Endothelial cell (in vitro differentiated cells): ENCODE measurements around the gene CSNK1A1L. TPM values are rescaled to one million over a fixed set of nuclear protein-coding genes. Genes with fewer than 3 reads are reported as not detected.

Experiments used
- DNase-seq: peaks from one replicate; pipeline ENCODE4 v3.0.0; 2021; ENCODE audit warnings: low spot score
- H3K27ac Mint-ChIP-seq: one replicate; pipeline ENCODE4 v1.8.0; 2021; ENCODE audit warnings: mixed read lengths, inconsistent platforms; ENCODE audit not compliant: unreplicated experiment
- H3K27me3 Mint-ChIP-seq: one replicate; pipeline ENCODE4 v1.8.0; 2021; ENCODE audit warnings: mild to moderate bottlenecking, moderate library complexity, mixed read lengths, inconsistent platforms; ENCODE audit not compliant: unreplicated experiment
- H3K36me3 Mint-ChIP-seq: one replicate; pipeline ENCODE4 v1.8.0; 2021; ENCODE audit warnings: mild to moderate bottlenecking, low read depth, mixed read lengths, inconsistent platforms; ENCODE audit not compliant: unreplicated experiment
- H3K4me1 Mint-ChIP-seq: one replicate; pipeline ENCODE4 v1.8.0; 2021; ENCODE audit warnings: mild to moderate bottlenecking, mixed read lengths, inconsistent platforms; ENCODE audit not compliant: unreplicated experiment
- H3K4me3 Mint-ChIP-seq: one replicate; pipeline ENCODE4 v1.8.0; 2021; ENCODE audit warnings: mild to moderate bottlenecking, mixed read lengths, inconsistent platforms; ENCODE audit not compliant: unreplicated experiment
- H3K9me3 Mint-ChIP-seq: one replicate; pipeline ENCODE4 v1.8.0; 2021; ENCODE audit warnings: mixed read lengths, inconsistent platforms; ENCODE audit not compliant: unreplicated experiment
- CTCF ChIP-seq: fragments of 200-600 bp; sonication (generic); IDR thresholded peaks from one replicate; pipeline ENCODE4 v1.5.0; 2021; ENCODE audit warnings: antibody characterized with exemption; ENCODE audit not compliant: unreplicated experiment
- total RNA-seq: library from RNA; stranded (reverse); fragmentation: NEBNext Ultra II Directional; extraction: Animal tissue kit (Norgen Biotek cat#: 25700); gene quantifications from one replicate; pipeline ENCODE4 v1.2.1, GENCODE V29; 2021; ENCODE audit not compliant: unreplicated experiment

The CSNK1A1L gene
- total RNA-seq, 1 donor from 2014 or later, result not detected

DNA sequence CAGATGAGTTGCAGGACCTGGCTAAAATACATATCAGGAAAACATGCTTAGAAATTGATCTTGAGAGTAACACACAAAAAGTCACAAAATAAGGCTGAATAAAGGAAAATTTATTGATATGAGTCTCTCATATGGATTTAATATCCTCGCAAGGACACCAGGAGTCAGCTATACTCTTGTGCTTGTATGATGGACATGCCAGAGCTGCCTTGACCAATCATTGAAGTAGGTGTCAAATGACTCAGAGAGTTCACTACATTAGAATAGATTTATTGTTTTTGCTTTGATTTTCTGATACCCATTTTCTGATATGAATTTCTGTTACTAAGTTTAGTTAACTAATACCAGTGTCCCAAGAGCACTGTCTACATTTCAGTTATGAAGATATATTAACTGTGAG, 37.4 kb upstream of the CSNK1A1L start:
- Mint-ChIP-seq H3K9me3 (no peaks in the 10 kb centered on the region), H3K36me3 (no peaks in the 10 kb centered on the region), H3K27me3 (no peaks in the 10 kb centered on the region), H3K4me3 (no peak overlapping the region), H3K27ac (no peak overlapping the region), H3K4me1 (no peaks in the 10 kb centered on the region)
- TF ChIP-seq CTCF, result no peak
- DNase-seq, result no peak

- TF ChIP-seq CTCF, result no peak
- Mint-ChIP-seq H3K27me3 (no peaks in the 10 kb centered on the region), H3K9me3 (no peaks in the 10 kb centered on the region), H3K27ac (no peak overlapping the region), H3K4me1 (no peaks in the 10 kb centered on the region), H3K36me3 (no peaks in the 10 kb centered on the region), H3K4me3 (no peak overlapping the region)
- DNase-seq, result no peak
These were observed 35.5 kb upstream of the CSNK1A1L start for GRCh38 chr13:37141011-37141410.

GRCh38 chr13:37139356-37139755, 33.9 kb upstream of the CSNK1A1L start:
- Mint-ChIP-seq H3K27me3 (no peaks in the 10 kb centered on the region), H3K4me3 (no peak overlapping the region), H3K36me3 (no peaks in the 10 kb centered on the region), H3K4me1 (no peaks in the 10 kb centered on the region), H3K9me3 (no peaks in the 10 kb centered on the region), H3K27ac (no peak overlapping the region)
- TF ChIP-seq CTCF, result no peak
- DNase-seq, result no peak

GRCh38 chr13:37138926-37139325, 33.5 kb upstream of the CSNK1A1L start:
- Mint-ChIP-seq H3K9me3 (no peaks in the 10 kb centered on the region), H3K36me3 (no peaks in the 10 kb centered on the region), H3K27ac (no peak overlapping the region), H3K4me1 (no peaks in the 10 kb centered on the region), H3K4me3 (no peak overlapping the region), H3K27me3 (no peaks in the 10 kb centered on the region)
- no peak for TF ChIP-seq CTCF
- no peak for DNase-seq

DNA sequence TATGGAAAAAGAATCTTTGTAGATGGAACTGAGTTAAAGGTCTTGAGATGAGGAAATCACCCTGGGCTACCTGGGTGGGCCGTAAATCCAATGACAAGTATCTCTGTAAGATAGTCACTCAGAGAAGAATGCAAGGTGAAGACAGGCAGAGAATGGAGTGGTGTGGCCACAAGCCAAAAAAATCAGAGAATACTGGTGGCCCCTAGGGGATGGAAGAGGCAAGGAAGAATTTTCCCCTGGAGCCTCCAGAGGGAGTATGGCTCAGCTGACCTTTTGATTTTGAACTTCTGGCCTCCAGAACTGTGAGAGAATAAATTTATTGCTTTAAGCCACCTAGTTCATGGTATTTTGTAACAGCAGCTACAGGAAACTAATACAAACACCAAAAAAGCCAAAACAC, 32.7 kb upstream of the CSNK1A1L start:
- no peaks in the 10 kb centered on the region for H3K27me3 Mint-ChIP-seq
- no peak for TF ChIP-seq CTCF
- no peaks in the 10 kb centered on the region for H3K9me3 Mint-ChIP-seq
- H3K36me3 Mint-ChIP-seq, result no peaks in the 10 kb centered on the region
- no peak overlapping the region for H3K27ac Mint-ChIP-seq
- no peak overlapping the region for H3K4me3 Mint-ChIP-seq
- no peak for DNase-seq
- no peaks in the 10 kb centered on the region for H3K4me1 Mint-ChIP-seq
